SU-DHL-6 (cell line): ENCODE measurements around the gene KLF3.

Experiments used
- H2AFZ ChIP-seq: fragments of 200-600 bp; sonication (generic); 2 replicates; pipeline ENCODE4 v1.6.1; 2014; ENCODE audit warnings: low read depth, mild to moderate bottlenecking, moderate library complexity, mixed read lengths, antibody characterized with exemption, low read length; ENCODE audit not compliant: severe bottlenecking
- H3F3A ChIP-seq: fragments of 200-600 bp; shearing (Covaris generic); 2 replicates; pipeline ENCODE4 v1.6.0; 2016; ENCODE audit warnings: antibody characterized with exemption, mild to moderate bottlenecking; ENCODE audit not compliant: insufficient read depth
- H3K27ac ChIP-seq: fragments of 200-600 bp; sonication (generic); 2 replicates; pipeline ENCODE4 v1.5.1; 2016; ENCODE audit warnings: low read depth, mild to moderate bottlenecking, low read length, moderate library complexity, mixed read lengths
- H3K27me3 ChIP-seq: fragments of 200-600 bp; sonication (generic), shearing (Covaris generic); 2 replicates; pipeline ENCODE4 v1.6.0; 2014; ENCODE audit warnings: mild to moderate bottlenecking, low read length
- H3K36me3 ChIP-seq: fragments of 200-600 bp; sonication (generic); 2 replicates; pipeline ENCODE4 v1.6.1; 2014; ENCODE audit warnings: mild to moderate bottlenecking, low read length, mixed read lengths
- H3K4me2 ChIP-seq: fragments of 300-600, 200-600 bp; shearing (Covaris generic), sonication (generic); 2 replicates; pipeline ENCODE4 v1.6.0; 2014; ENCODE audit warnings: low read length, low read depth, mild to moderate bottlenecking; ENCODE audit not compliant: poor library complexity, severe bottlenecking
- H3K4me3 ChIP-seq: fragments of 200-600 bp; sonication (generic); 2 replicates; pipeline ENCODE4 v1.5.1; 2014; ENCODE audit warnings: antibody characterized with exemption, low read length, mild to moderate bottlenecking, mixed read lengths; ENCODE audit not compliant: insufficient read depth, poor library complexity, severe bottlenecking
- H3K79me2 ChIP-seq: fragments of 200-600 bp; sonication (generic); 2 replicates; pipeline ENCODE4 v1.6.1; 2014; ENCODE audit warnings: mild to moderate bottlenecking, low read length, moderate library complexity; ENCODE audit not compliant: insufficient read depth
- H3K9ac ChIP-seq: fragments of 200-600 bp; sonication (generic); 2 replicates; pipeline ENCODE4 v1.7.0; 2014; ENCODE audit warnings: mild to moderate bottlenecking, low read length
- H3K9me2 ChIP-seq: fragments of 200-600 bp; sonication (generic); replicated peaks from 2 replicates; pipeline ENCODE4 v1.6.1; 2014; ENCODE audit warnings: low read length; ENCODE audit not compliant: insufficient read depth
- H3K9me3 ChIP-seq: fragments of 200-600 bp; sonication (generic); 2 replicates; pipeline ENCODE4 v1.6.1; 2014; ENCODE audit warnings: low read length, mixed read lengths; ENCODE audit not compliant: insufficient read depth
- H4K20me1 ChIP-seq: fragments of 200-600 bp; sonication (generic); 2 replicates; pipeline ENCODE4 v1.6.1; 2014; ENCODE audit warnings: low read depth, mild to moderate bottlenecking, antibody characterized with exemption, low read length, moderate library complexity, mixed read lengths
- EZH2phosphoT487 ChIP-seq: fragments of 200-600 bp; sonication (generic), shearing (Covaris generic); conservative IDR thresholded peaks from 2 replicates; pipeline ENCODE4 v1.6.1; 2018; ENCODE audit warnings: mild to moderate bottlenecking, antibody characterized with exemption, low read length, moderate library complexity, mixed read lengths
- TF ChIP-seq, protein P1 (sequence below): fragments of 200-600 bp; sonication (generic); IDR thresholded peaks from one replicate; pipeline ENCODE4 v1.5.1; 2017; ENCODE audit warnings: antibody characterized with exemption, mild to moderate bottlenecking, low read length, moderate library complexity; ENCODE audit not compliant: insufficient read depth, poor library complexity, severe bottlenecking

KLF3 gene

DNA sequence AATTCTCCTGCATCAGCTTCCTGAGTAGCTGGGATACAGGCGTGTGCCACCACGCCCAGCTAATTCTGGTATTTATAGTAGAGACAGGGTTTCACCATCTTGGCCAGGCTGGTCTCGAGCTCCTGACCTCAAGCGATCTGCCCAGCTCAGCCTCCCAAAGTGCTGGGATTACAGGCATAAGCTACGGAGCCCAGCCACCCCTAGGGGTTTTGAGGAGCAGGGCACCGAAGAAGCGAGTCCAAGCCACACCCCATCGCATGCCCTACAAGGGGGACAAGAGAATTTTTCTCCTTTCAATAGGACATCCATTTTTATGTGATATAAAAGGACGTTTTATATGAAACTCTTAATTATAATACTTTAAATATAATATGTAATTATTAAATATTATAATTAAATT lies 13.9 kb upstream of the KLF3 start:
- H3K9me3 ChIP-seq, result no peaks in the 10 kb centered on the region
- no peaks in the 10 kb centered on the region for H3K36me3 ChIP-seq
- H3K4me2 ChIP-seq, result no peak overlapping the region
- H3F3A ChIP-seq, result no peaks in the 10 kb centered on the region
- no peak overlapping the region for H2AFZ ChIP-seq
- no peaks in the 10 kb centered on the region for H3K27me3 ChIP-seq
- no peak overlapping the region for H3K9ac ChIP-seq
- H3K79me2 ChIP-seq, result no peaks in the 10 kb centered on the region
- no peaks in the 10 kb centered on the region for H3K9me2 ChIP-seq
- H3K27ac ChIP-seq, result no peak overlapping the region
- no peaks in the 10 kb centered on the region for H4K20me1 ChIP-seq
- no peak overlapping the region for H3K4me3 ChIP-seq
- no peak for TF ChIP-seq EZH2phosphoT487
- TF ChIP-seq, protein P1, sequence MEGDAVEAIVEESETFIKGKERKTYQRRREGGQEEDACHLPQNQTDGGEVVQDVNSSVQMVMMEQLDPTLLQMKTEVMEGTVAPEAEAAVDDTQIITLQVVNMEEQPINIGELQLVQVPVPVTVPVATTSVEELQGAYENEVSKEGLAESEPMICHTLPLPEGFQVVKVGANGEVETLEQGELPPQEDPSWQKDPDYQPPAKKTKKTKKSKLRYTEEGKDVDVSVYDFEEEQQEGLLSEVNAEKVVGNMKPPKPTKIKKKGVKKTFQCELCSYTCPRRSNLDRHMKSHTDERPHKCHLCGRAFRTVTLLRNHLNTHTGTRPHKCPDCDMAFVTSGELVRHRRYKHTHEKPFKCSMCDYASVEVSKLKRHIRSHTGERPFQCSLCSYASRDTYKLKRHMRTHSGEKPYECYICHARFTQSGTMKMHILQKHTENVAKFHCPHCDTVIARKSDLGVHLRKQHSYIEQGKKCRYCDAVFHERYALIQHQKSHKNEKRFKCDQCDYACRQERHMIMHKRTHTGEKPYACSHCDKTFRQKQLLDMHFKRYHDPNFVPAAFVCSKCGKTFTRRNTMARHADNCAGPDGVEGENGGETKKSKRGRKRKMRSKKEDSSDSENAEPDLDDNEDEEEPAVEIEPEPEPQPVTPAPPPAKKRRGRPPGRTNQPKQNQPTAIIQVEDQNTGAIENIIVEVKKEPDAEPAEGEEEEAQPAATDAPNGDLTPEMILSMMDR, result no peak

DNA sequence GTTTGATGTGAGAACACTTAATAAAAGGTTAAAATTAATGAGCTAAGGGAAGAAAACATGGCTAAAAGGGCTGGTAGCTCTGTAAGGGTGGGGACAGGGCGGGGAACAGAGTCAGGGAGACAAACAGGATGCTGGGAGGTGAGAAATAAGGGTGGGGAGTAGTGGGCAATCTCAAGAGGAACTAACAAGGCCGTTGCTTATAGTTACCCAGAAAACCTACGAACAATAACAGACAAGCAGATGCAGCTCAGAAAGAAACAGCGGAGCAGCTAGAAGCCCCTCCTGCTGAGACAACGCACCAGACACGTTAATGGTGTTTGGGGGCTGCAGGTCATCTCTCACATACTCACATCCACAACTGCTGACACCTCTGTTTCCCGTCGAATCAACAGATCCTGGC lies 9.7 kb upstream of the KLF3 start:
- Histone ChIP-seq H3K9me2 (no peaks in the 10 kb centered on the region), H4K20me1 (no peaks in the 10 kb centered on the region), H3K27ac (no peak overlapping the region), H3F3A (no peaks in the 10 kb centered on the region), H3K27me3 (no peaks in the 10 kb centered on the region), H3K36me3 (no peaks in the 10 kb centered on the region), H3K9me3 (no peaks in the 10 kb centered on the region), H3K4me2 (no peak overlapping the region), H3K4me3 (no peak overlapping the region), H3K79me2 (no peaks in the 10 kb centered on the region), H3K9ac (no peak overlapping the region), H2AFZ (no peak overlapping the region)
- TF ChIP-seq, protein P1, result no peak
- no peak for TF ChIP-seq EZH2phosphoT487

DNA sequence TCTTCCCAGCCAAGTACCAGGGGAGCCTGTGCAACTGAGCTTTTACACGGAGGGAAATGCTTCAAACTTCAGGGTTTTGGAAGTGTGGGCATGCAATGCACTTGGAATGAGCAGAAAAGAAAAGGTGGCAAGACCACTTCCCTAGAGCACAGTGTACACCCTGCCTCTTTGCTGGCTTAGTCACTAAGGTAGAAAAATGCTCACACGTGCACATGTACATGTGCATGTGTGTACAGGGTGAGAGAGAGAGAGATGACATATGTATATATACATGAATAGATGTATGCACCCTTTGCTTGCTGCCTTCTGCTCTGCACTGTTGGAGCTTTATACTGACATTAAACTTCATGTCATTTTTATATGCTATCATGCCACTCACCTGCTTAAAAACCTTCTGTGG lies 7.9 kb upstream of the KLF3 start:
- no peak overlapping the region for H3K4me3 ChIP-seq
- no peak overlapping the region for H3K4me2 ChIP-seq
- no peaks in the 10 kb centered on the region for H3K27me3 ChIP-seq
- H3K36me3 ChIP-seq, result no peaks in the 10 kb centered on the region
- H3K9me3 ChIP-seq, result no peaks in the 10 kb centered on the region
- H3K9ac ChIP-seq, result no peak overlapping the region
- no peaks in the 10 kb centered on the region for H4K20me1 ChIP-seq
- H3K9me2 ChIP-seq, result no peaks in the 10 kb centered on the region
- H3K27ac ChIP-seq, result no peak overlapping the region
- H3K79me2 ChIP-seq, result no peaks in the 10 kb centered on the region
- no peak overlapping the region for H2AFZ ChIP-seq
- no peaks in the 10 kb centered on the region for H3F3A ChIP-seq
- TF ChIP-seq, protein P1, result no peak
- TF ChIP-seq EZH2phosphoT487, result no peak
